ELF-1 (cell line): Measurements from ENCODE around the gene FLNB.
"Not testable (repeated sequence)": the region's sequence is repeated elsewhere in the genome, so short reads cannot be mapped to it uniquely, and the experiment has no call there.

ENCODE experiments used
- DNase-seq: peaks from one replicate; pipeline ENCODE4 v3.0.0-alpha.2; 2016; ENCODE audit warnings: low read depth, low spot score

The FLNB gene

DNA sequence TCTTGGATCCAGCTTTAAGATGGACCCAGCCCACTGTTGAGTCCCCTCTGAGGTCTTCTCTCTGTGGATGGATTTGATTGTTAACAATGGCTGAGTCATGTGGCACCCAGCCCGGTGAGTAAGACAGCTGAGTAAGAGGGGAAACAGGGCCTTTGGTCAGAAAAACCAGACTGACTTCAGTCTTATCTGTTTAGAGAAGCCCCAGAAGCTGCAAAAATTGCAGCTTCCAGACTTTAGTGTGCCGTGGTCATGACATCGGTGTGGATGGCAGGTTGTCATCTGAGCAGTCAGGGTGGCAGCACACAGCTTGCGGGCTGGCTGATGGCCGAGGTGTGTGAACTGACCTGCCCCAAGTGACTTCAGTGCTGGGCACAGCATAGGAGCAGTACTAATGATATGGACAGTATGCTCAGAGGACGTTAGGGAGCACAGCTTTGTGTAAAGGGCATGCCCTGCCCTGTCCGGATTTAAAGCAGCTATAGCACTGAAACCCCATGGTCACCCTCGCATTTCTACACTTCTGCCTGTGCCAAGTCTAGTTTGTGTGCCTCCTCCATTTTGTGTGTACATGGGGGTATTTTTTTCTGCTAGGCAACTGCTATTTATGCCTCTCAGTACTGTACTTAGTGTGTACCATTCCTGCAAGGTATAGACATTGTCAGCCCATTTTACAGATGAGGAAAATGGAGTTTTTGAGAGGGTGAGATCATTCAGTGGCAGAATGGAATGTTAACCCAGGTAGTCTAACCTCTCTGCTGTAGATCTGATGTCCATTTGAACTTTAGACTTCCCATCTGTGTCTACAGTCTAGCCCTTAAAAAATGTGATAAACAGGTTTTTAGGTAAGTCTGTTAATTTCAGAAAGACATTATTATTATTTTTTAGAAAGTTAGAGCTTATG, 44.4 kb downstream of the FLNB start:
- DNase-seq = peak; percentile 68

GRCh38 chr3:58054652-58055051, 46.4 kb downstream of the FLNB start:
- DNase-seq = no peak

DNA sequence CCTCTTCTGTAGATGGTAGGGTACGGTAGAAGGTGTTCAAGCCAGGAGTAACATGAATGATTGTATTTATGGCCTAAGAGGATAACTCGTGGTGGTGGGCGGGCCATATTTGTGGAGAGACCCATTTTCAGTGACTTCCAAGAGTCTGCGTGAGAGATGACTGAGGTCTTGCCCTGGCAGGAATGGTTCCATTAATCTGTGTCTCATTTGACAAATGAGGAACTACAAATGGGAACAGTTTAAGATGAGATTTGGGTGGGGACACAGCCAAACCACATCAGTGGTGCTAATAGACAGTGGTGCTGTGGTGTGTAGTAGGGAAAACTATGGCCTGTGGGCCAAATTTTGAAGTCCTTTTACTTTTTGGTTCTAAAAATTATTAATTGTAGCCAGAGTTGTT, 47.1 kb downstream of the FLNB start:
- DNase-seq = no peak

GRCh38 chr3:58055891-58056290, 47.7 kb downstream of the FLNB start:
- not testable (repeated sequence) for DNase-seq

DNA sequence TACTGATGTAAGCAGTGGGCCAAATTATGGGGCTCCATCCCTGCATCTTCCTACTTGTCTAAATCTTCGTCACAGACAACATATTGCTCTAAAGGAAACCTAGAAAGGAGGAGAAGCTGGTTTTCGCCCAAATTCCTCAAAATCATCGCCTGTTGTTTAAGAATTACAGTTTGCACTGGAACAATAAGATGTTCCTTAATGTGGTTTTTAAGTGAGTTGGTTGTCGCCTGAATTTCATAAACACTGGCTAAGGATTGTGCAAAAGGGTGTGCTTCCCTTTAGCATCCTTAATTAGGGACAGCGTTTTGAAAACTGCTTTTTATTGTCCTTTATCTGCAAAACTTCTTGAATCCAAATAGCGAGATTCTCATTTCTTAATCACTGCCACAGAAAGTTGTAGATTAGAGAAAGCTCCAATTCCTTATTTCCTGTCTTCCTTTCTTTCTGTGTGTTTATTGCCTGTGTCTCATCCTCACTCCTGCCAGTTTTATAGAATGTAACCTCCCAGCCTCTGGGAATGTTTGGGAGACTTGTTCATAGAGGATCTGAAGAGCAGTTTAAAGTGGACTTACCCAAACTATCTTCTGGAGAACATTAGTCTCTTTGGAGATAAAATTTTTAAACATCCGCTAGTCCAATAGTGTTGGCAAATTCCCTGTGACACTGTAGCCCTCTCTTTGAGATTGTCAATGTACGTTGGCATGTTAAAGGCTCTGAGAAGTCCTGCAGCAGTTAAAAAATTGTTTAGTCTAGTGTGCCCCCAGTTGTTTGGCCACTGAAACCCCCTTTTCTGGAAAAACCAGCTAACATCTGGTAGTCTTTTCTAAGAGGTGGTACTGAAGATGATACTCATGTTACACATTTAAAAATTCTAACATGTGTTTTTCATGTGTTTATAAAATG, 50.4 kb downstream of the FLNB start:
- no peak for DNase-seq

GRCh38 chr3:58059349-58060321, 51.4 kb downstream of the FLNB start:
- DNase-seq = peak; percentile 77

- peak; percentile 24 for DNase-seq
These were observed 54.2 kb downstream of the FLNB start for GRCh38 chr3:58062472-58062871.

DNA sequence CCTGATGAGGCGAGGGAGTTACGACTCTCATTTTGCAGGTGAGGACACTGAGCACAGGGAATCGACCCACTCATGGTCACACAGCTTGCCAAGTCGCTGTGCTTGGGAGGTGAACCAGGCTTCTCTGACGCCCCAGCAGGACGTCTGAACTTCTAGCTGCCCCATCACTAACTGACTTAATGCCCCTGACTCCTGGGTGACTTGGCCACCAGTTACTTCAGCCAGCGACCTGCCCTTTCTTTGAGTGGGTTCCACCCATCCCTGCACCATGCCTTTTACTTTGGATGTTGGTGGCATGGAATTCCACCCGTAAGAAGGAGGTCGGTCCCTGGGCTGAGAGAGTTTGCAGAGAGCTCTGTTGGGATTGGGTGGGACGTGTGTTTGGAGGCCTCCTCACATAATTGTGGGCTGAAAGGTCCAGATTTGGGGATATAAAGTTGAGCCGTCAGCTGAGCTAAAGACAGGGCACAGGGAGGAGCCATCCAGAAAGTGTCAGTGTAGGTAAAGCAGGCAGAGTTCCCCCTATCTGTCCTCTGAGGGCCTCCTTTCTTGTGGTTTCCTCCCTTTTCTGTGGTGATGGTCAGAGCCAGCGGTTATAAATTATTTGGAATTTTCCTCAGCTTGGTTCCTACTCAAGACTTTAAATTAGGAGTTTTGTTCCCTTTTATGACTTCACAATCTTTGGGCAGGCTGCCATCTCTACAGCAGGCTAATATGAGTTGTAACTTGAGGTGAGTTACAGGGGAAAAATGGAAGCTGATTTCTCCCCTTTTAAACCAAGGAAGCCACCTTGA, 55.0 kb downstream of the FLNB start:
- DNase-seq = no peak

DNA sequence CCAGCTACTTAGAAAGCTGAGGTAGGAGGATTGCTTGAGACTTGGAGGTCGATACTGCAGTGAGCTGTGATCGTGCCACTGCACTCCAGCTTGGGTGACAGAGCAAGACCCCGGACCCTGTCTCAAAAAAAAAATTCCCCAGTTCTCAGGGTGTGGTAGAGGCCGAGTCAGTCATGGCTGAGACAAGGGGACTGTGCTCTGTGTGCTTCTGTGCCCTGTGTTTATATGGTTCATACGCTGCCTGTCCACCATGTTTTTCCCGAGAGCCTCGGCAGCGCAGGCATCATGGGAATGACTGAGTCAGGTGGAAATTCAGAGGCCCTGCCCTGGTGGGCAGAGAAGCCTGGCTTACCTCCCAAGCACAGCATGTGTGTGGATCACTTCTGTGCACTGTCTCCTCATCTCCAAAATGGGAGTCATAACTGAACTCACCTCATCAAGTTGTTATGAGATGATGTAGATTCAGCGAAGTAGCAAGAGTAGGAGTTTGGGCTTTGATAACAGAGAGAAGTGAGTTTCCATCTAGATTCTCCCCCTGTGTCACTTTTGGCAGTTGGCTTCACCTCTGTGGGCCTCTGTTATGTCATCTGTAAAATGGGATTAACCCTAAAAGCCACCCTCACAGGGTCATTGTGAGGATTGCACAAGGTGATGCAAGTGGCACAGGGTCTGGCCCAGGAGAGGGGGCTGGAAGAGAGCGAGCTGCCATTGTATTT, 56.9 kb downstream of the FLNB start:
- no peak for DNase-seq

- DNase-seq = no peak
These were observed 57.5 kb downstream of the FLNB start for GRCh38 chr3:58065700-58066167.

- no peak for DNase-seq
These were observed 58.6 kb downstream of the FLNB start for GRCh38 chr3:58066842-58067241.

DNA sequence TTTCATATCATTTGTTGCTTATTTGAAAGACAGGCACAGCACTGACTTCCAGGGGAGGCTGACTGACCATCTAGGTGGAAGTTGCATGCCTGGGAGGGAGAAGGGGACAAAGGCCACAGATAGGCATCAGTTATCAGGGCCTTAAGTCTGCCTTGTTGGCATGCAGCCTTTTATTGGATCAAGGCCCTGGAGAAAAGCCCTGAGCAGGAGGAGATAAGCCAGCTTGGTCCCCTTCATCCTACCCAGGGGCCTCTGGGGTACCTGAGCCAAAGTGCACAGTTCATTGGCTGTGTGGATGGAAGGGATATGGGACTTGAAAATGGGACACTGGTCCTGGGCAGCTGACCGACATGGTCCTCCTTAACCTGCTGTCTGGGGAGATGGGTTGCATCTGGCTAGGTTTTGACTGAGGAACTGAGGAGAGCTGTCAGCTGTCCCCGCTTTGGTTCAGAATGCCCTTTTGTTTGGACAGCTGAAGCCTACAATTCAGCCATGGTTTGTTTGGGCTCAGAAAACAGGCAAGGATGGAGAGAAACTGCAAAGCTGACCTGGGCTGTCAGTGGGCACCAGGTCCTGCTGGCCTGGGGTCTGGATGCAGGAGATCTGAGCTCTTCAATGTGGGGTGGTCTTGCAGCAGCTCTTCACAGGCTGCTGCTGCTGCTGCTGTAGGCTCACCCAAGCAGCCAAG, 60.0 kb downstream of the FLNB start:
- no peak for DNase-seq

DNA sequence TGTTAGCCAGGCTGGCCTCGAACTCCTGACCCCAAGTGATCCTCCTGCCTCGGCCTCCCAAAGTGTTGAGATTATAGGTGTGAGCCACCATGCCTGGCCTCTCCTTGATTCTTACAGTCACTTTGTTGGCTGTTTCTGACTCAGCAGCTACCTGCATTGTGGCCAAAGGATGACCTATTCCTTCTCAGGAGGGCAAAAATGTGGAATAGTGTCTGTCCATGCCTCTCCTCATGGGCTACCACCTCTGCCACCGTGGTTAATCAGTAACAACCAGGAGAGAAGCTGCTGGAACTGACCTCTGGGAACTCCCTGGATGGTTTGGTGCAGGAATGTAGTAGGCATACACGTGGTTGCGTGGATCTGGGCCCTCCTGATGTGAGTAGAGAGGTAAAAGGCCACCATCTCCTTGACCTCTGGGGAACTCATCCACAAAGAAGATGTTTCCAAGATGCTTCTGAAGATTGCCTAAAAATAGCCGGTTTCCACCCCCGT, 63.3 kb downstream of the FLNB start:
- no peak for DNase-seq

- no peak for DNase-seq
These were observed 64.0 kb downstream of the FLNB start for GRCh38 chr3:58072052-58072762.

DNA sequence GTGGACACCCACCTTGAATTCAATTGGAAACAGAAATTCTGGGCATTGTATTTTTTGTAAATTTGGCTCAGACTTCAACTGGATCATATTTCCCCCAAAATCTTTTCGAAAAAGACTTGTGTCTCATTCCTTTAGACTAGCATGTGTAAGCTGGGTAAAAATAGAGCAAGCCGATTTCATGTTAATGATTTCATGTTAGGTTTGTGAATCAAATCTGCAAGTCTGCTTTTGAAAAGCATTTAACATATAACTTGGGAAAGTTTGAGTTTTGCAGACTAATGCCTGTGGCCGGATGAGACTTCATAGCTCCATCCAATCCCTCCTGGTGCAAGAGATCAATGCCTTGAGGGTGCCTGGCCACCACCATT, 64.5 kb downstream of the FLNB start:
- no peak for DNase-seq

DNA sequence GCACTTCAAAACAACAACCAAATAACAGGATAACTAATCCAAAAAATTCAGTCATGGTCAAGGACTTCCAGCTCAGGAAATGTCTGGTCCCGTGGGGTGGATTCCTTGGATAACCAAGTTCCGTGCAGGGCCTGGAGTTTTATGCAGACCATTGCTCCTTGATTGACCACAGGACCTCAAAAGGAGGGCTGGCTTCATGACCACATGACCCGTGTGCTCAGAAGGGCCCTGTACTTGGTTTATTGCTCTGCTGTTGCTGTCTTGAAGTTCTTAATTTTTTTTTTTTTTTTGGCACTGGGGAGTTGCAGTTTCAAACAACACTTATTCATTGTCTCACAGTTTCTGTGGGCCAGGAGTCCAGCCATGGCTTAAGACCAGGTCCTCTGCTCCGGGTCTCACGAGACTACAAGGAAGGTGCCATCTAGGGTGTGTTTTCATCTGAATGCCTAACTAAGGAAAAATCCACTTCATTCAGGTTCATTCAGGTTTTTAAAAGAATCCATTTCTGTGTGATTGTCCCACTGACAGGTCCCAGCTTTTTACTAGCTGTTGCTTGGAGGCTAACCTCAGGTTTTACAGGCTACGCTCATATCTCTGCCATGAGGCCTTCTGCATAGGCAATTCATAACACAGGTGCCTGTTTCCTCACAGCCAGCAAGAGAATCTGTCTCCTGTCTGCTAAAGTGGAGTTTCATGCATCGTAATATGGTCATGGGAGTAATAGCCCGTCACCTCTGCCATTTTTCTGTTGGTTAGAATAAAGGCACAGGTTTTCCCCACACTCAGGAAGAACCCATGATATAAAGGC, 65.3 kb downstream of the FLNB start:
- DNase-seq = no peak

DNA sequence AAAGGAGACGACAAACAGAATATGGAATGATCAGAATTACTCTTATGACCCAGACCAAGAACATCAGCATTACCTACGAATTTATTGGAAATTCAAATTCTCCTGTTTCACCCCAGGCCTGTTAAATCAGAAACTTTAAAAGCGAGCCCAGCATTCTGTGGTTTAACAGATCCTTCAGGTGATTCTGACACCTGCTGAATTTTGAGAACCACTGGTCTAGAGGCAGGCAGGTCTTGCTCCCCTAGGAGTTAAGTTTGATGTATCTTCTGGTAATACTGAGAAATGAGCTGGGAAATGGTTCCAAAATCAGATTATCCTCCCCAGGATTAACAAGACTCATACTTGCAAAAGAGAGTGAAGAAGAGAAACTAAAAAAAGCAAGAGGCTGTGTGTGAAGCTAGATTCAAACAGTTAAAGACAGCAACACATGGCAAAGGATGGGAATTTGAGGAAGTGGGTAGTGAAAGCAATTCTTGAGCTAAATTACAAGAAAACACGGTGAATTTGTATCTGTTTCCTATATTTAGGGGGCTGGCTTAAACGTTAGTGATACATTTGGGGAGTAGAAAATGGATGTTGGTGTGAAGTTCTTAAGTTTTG, 66.0 kb downstream of the FLNB start:
- no peak for DNase-seq
